ENCODE results near the gene LOXL1. TPM values are rescaled to one million over a fixed set of nuclear protein-coding genes. Genes with fewer than 3 reads are reported as not detected.
A peak's percentile ranks its signal among the peaks of the same experiment; 100 is the strongest.

LOXL1 gene
- polyA plus RNA-seq, 1 experiment: 114 TPM

GRCh38 chr15:73922186-73923151, 3.8 kb upstream of the LOXL1 start:
- ChIA-PET CTCF (interaction anchor here (1.1 to 2.0 kb wide), 3 partner anchors 15 to 51 kb away, joined by 3 to 6 read pairs (median 4); no protein-coding TSS in a partner anchor), POLR2A (interaction anchor here (1.0 to 1.5 kb wide), 4 partner anchors 14 to 29 kb away, joined by 3 to 4 read pairs (median 4); no protein-coding TSS in a partner anchor)
- no peak for DNase-seq (ENCODE audit: low read depth, low spot score)
- Histone ChIP-seq H3K27me3 (ENCODE audit: control insufficient read depth, insufficient read depth, low read length) (no peaks in the 10 kb centered on the region), H3K4me3 (ENCODE audit: low read depth, low read length) (peak overlapping the region; percentile 34), H3K27ac (ENCODE audit: low read depth, low read length) (peak overlapping the region; percentile 95), H3K9me3 (ENCODE audit: control insufficient read depth, insufficient read depth, low read length) (no peaks in the 10 kb centered on the region; the same call in 1 of the 2 replicates)
- no peak for TF ChIP-seq CTCF (IDR thresholded peaks at IDR 0.05; ENCODE audit: low read depth, low read length)

GRCh38 chr15:73923156-73923487, 3.1 kb upstream of the LOXL1 start:
- no peak for TF ChIP-seq CTCF (IDR thresholded peaks at IDR 0.05; ENCODE audit: low read depth, low read length)
- Histone ChIP-seq H3K4me3 (ENCODE audit: low read depth, low read length) (peak overlapping the region; percentile 29), H3K27ac (ENCODE audit: low read depth, low read length) (peak overlapping the region; percentile 95), H3K9me3 (ENCODE audit: control insufficient read depth, insufficient read depth, low read length) (no peaks in the 10 kb centered on the region; the same call in 1 of the 2 replicates), H3K27me3 (ENCODE audit: control insufficient read depth, insufficient read depth, low read length) (no peaks in the 10 kb centered on the region)
- no peak for DNase-seq (ENCODE audit: low read depth, low spot score)
- ChIA-PET POLR2A (interaction anchor here (1.0 to 1.5 kb wide), 3 partner anchors 16 to 28 kb away, joined by 3 to 4 read pairs (median 4); no protein-coding TSS in a partner anchor), CTCF (interaction anchor here (1.0 to 1.9 kb wide), 4 partner anchors 8 to 49 kb away, joined by 3 to 8 read pairs (median 6); partner anchors contain the start of gene TBC1D21)

GRCh38 chr15:73923488-73924164, 2.6 kb upstream of the LOXL1 start:
- Histone ChIP-seq H3K27ac (ENCODE audit: low read depth, low read length) (peak overlapping the region; percentile 95), H3K27me3 (ENCODE audit: control insufficient read depth, insufficient read depth, low read length) (no peaks in the 10 kb centered on the region), H3K4me3 (ENCODE audit: low read depth, low read length) (peak overlapping the region; percentile 38), H3K9me3 (ENCODE audit: control insufficient read depth, insufficient read depth, low read length) (no peaks in the 10 kb centered on the region; the same call in 1 of the 2 replicates)
- no peak for DNase-seq (ENCODE audit: low read depth, low spot score)
- ChIA-PET POLR2A (interaction anchor here (1.0 to 1.5 kb wide), 3 partner anchors 17 to 27 kb away, joined by 3 to 4 read pairs (median 4); no protein-coding TSS in a partner anchor), CTCF (interaction anchor here (0.9 to 1.9 kb wide), 5 partner anchors 8 to 50 kb away, joined by 3 to 8 read pairs (median 4); partner anchors contain the start of gene TBC1D21)
- TF ChIP-seq CTCF (IDR thresholded peaks at IDR 0.05; ENCODE audit: low read depth, low read length): no peak

GRCh38 chr15:73924171-73924921, 1.9 kb upstream of the LOXL1 start:
- Histone ChIP-seq H3K27me3 (ENCODE audit: control insufficient read depth, insufficient read depth, low read length) (no peaks in the 10 kb centered on the region), H3K27ac (ENCODE audit: low read depth, low read length) (peak overlapping the region; percentile 95), H3K9me3 (ENCODE audit: control insufficient read depth, insufficient read depth, low read length) (no peaks in the 10 kb centered on the region; the same call in 1 of the 2 replicates), H3K4me3 (ENCODE audit: low read depth, low read length) (peak overlapping the region; percentile 38)
- TF ChIP-seq CTCF (IDR thresholded peaks at IDR 0.05; ENCODE audit: low read depth, low read length): no peak
- ChIA-PET CTCF (interaction anchor here (0.5 to 1.9 kb wide), 6 partner anchors 9 to 50 kb away, joined by 3 to 8 read pairs (median 4); partner anchors contain the start of gene TBC1D21), POLR2A (interaction anchor here (0.6 to 0.9 kb wide), 2 partner anchors 10 to 12 kb away, joined by 5 read pairs; no protein-coding TSS in a partner anchor)
- DNase-seq (ENCODE audit: low read depth, low spot score): peak; percentile 73

Data from AG04450 (cell line).